ENCODE measurements around the gene M1AP.
A peak's percentile ranks its signal among the peaks of the same experiment; 100 is the strongest.

M1AP gene

GRCh38 chr2:74532222-74532621 is 115.9 kb downstream of the M1AP start:
- in situ Hi-C loops (cut with HindIII; ENCODE audit: low sequenced_read_pairs), result no loop called here
- DNase-seq (ENCODE audit: low read depth), result no peak
- no peak overlapping the region for H3K4me3 ChIP-seq (ENCODE audit: low read depth, low read length)
- TF ChIP-seq CTCF (IDR thresholded peaks at IDR 0.05; ENCODE audit: low read depth, low read length, missing control alignments), result no peak

- DNase-seq (ENCODE audit: low read depth), result no peak
- in situ Hi-C loops (cut with HindIII; ENCODE audit: low sequenced_read_pairs), result no loop called here
- no peak for TF ChIP-seq CTCF (IDR thresholded peaks at IDR 0.05; ENCODE audit: low read depth, low read length, missing control alignments)
- no peak overlapping the region for H3K4me3 ChIP-seq (ENCODE audit: low read depth, low read length)
These were observed 116.5 kb downstream of the M1AP start for GRCh38 chr2:74531666-74532065.

GRCh38 chr2:74530239-74531187 is 117.6 kb downstream of the M1AP start:
- H3K4me3 ChIP-seq (ENCODE audit: low read depth, low read length), result peak overlapping the region; percentile 99
- DNase-seq (ENCODE audit: low read depth), result no peak
- TF ChIP-seq CTCF (IDR thresholded peaks at IDR 0.05; ENCODE audit: low read depth, low read length, missing control alignments), result no peak
- in situ Hi-C loops (cut with HindIII; ENCODE audit: low sequenced_read_pairs), result no loop called here

- in situ Hi-C loops (cut with HindIII; ENCODE audit: low sequenced_read_pairs), result loop anchor here (5.0 kb wide), 1 partner anchor 92 kb away; no protein-coding TSS in a partner anchor
- peak; percentile 99 for DNase-seq (ENCODE audit: low read depth)
- TF ChIP-seq CTCF (IDR thresholded peaks at IDR 0.05; ENCODE audit: low read depth, low read length, missing control alignments), result no peak
- peak within 1 kb of the TSS; percentile 99 for H3K4me3 ChIP-seq (ENCODE audit: low read depth, low read length)
These were observed 118.5 kb downstream of the M1AP start, which contains the start of the genes AUP1 and HTRA2 for GRCh38 chr2:74529357-74530238. Gene AUP1 (minus strand): TSS chr2:74529706. CDS start chr2:74529629, 77 bp downstream. Gene HTRA2 (plus strand): TSS chr2:74529933. CDS start chr2:74530007, 74 bp downstream.

GRCh38 chr2:74528600-74529356 is 119.4 kb downstream of the M1AP start:
- no peak for DNase-seq (ENCODE audit: low read depth)
- peak overlapping the region; percentile 99 for H3K4me3 ChIP-seq (ENCODE audit: low read depth, low read length)
- in situ Hi-C loops (cut with HindIII; ENCODE audit: low sequenced_read_pairs), result loop anchor here (5.0 kb wide), 1 partner anchor 91 kb away; no protein-coding TSS in a partner anchor
- no peak for TF ChIP-seq CTCF (IDR thresholded peaks at IDR 0.05; ENCODE audit: low read depth, low read length, missing control alignments)

Data from astrocyte of the cerebellum (primary cell).